SU-DHL-6 (cell line): ENCODE results near the gene EFNB2.

Experiments used
- EZH2phosphoT487 ChIP-seq: fragments of 200-600 bp; sonication (generic), shearing (Covaris generic); conservative IDR thresholded peaks from 2 replicates; pipeline ENCODE4 v1.6.1; 2018; ENCODE audit warnings: mild to moderate bottlenecking, antibody characterized with exemption, low read length, moderate library complexity, mixed read lengths
- TF ChIP-seq, protein P1 (sequence below): fragments of 200-600 bp; sonication (generic); IDR thresholded peaks from one replicate; pipeline ENCODE4 v1.5.1; 2017; ENCODE audit warnings: antibody characterized with exemption, mild to moderate bottlenecking, low read length, moderate library complexity; ENCODE audit not compliant: insufficient read depth, poor library complexity, severe bottlenecking

DNA sequence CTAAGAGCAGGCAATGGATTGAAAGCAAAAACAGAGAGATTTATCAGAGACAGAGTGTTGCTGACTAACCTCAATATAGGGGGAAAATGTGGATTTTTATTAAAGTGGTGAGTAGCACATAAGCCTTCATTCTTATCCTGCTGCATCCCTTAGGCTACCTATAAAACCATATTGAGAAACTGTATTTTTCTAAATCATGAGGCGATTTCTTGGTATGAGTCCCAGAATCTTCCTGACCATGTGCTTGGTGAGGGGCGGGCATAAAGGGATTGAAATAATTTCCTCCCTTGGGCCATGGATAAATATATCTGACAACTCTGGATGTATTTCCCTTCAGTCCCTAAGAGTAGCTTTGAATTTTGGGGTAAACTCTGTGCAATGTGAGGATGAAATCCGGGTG, 72.8 kb downstream of the EFNB2 start:
- TF ChIP-seq, protein P1, sequence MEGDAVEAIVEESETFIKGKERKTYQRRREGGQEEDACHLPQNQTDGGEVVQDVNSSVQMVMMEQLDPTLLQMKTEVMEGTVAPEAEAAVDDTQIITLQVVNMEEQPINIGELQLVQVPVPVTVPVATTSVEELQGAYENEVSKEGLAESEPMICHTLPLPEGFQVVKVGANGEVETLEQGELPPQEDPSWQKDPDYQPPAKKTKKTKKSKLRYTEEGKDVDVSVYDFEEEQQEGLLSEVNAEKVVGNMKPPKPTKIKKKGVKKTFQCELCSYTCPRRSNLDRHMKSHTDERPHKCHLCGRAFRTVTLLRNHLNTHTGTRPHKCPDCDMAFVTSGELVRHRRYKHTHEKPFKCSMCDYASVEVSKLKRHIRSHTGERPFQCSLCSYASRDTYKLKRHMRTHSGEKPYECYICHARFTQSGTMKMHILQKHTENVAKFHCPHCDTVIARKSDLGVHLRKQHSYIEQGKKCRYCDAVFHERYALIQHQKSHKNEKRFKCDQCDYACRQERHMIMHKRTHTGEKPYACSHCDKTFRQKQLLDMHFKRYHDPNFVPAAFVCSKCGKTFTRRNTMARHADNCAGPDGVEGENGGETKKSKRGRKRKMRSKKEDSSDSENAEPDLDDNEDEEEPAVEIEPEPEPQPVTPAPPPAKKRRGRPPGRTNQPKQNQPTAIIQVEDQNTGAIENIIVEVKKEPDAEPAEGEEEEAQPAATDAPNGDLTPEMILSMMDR, result no peak
- TF ChIP-seq EZH2phosphoT487, result no peak
